Pancreas (tissue), 10 donors: ENCODE results near the gene SLC38A3. TPM values are rescaled to one million over a fixed set of nuclear protein-coding genes. Genes with fewer than 3 reads are reported as not detected.
A peak's percentile ranks its signal among the peaks of the same experiment; 100 is the strongest.

Source experiments
- ATAC-seq, 4 donors: fragments of 200-7000 bp; cut with Tn5 transposase; one replicate each; pipeline versions ENCODE4 v1.8.0 to v1.9.1; 2020; ENCODE audit warnings: mild to moderate bottlenecking in 4 of 4, moderate library complexity in 4 of 4
- DNase-seq, 6 donors: peaks; one replicate each; pipeline ENCODE4 v3.0.0-alpha.2; 2020
- FAIRE-seq: peaks from 2 replicates; lab custom pipeline; 2012; peaks lifted over from hg19 to GRCh38; lab: Jason Lieb, UNC
- H3K27ac ChIP-seq, 4 donors: fragments of 200-600 bp; sonication (generic); 1 replicate in 3 of 4; 2 replicates in 1 of 4; pipeline versions ENCODE4 v1.5.0 to v1.8.0; 2020
- H3K27me3 ChIP-seq, 4 donors: fragments of 200-600 bp; one replicate each; pipeline ENCODE4 v1.8.0; 2021
- H3K36me3 ChIP-seq, 3 donors: fragments of 200-600 bp; sonication (generic) in 1 of 3; one replicate each; pipeline versions ENCODE4 v1.5.0 to v1.8.0; 2020 to 2021
- H3K4me1 ChIP-seq, 3 donors: fragments of 200-600 bp; one replicate each; pipeline ENCODE4 v1.8.0; 2021
- H3K4me3 ChIP-seq, 4 donors: fragments of 200-600 bp; sonication (generic) in 2 of 4; one replicate each; pipeline versions ENCODE4 v1.5.0 to v1.8.0; 2020 to 2021
- H3K9me3 ChIP-seq, 4 donors: fragments of 200-600 bp; one replicate each; pipeline ENCODE4 v1.8.0; 2021
- CTCF ChIP-seq, 4 donors: fragments of 200-600 bp; sonication (generic) in 3 of 4; IDR thresholded peaks; one replicate each; pipeline versions ENCODE4 v1.5.0 to v1.8.0; 2021; ENCODE audit warnings: antibody characterized with exemption in 4 of 4
- whole genome bisulfite sequencing, 2 donors: extraction: QIAGEN DNeasy Blood & Tissue Kit; methylation state at CpG; one replicate each; pipeline ENCODE4 v1.1.7; 2013; 5-methylcytosine and 5-hydroxymethylcytosine counted together
- intact Hi-C, 3 donors: fragments of 100-400 bp; cut with DNase I; formaldehyde crosslinking; loops; one replicate each; pipeline versions ENCODE4 v1.11.1 to v1.14.2; 2022
- polyA plus RNA-seq, 2 donors: library from polyadenylated mRNA; stranded (reverse); fragments of 200-250 nt; gene quantifications; one replicate each; pipeline ENCODE4 v1.2.3, GENCODE V29; 2013
- total RNA-seq, 6 donors: library from RNA; stranded (reverse); fragmentation: NEBNext Ultra II Directional in 4 of 6; extraction: Animal tissue kit (Norgen Biotek cat#: 25700) in 4 of 6; gene quantifications; one replicate each; pipeline versions ENCODE4 v1.2.1 to v1.2.4, GENCODE V29; 2021 to 2023
- donor health status: healthy with polysubstance abuse.
- donor health status: DM: no; HTN: no; CAD: no; lungs with moderate emphysema.
- donor health status: DM: no; HTN: no; CAD: no.
- donor health status: control.
- donor health status: control.
- donor health status: Bipolar disorder and iron deficiency.
- donor health status: DM: yes; HTN: yes; CAD: no.
- donor health status: DM: no; HTN: no; CAD: no.
- donor health status: DM: no; HTN: no; CAD: no.
- donor health status: DM: yes; HTN: yes; CAD: no.

Gene SLC38A3
- total and polyA plus RNA-seq, 8 donors: 21.2 to 57.9 (median 38.0) TPM

GRCh38 chr3:50267280-50267913 lies 62.3 kb downstream of the SLC38A3 start:
- peak overlapping the region; percentile 87 to 94 (median 90) for H3K27ac ChIP-seq
- no peak for TF ChIP-seq CTCF (IDR thresholded peaks at IDR 0.05)
- 9 to 11% methylated on average over 22 of the region's 22 CpGs for WGBS, 2 donors
- FAIRE-seq (no peak), ATAC-seq (peak; percentile 40 to 59 (median 46)), DNase-seq (peak; percentile 70 to 92 (median 80))
- peaks cover 25 to 41% (median 25%) of the 10 kb centered on the region in 3 donors for H3K4me1 ChIP-seq
- H3K9me3 ChIP-seq: no peaks in the 10 kb centered on the region
- H3K4me3 ChIP-seq: peak overlapping the region; percentile 6 to 52 (median 32)
- intact Hi-C loops: no loop called here
- H3K27me3 ChIP-seq: no peaks in the 10 kb centered on the region
- no peaks in the 10 kb centered on the region for H3K36me3 ChIP-seq

GRCh38 chr3:50268276-50268675 lies 63.2 kb downstream of the SLC38A3 start:
- peaks cover 25 to 45% (median 29%) of the 10 kb centered on the region in 3 donors for H3K4me1 ChIP-seq
- no peak for FAIRE-seq

GRCh38 chr3:50268703-50269451 lies 63.8 kb downstream of the SLC38A3 start, which contains the start of gene SEMA3B:
SEMA3B (plus strand) TSS chr3:50269147; CDS start chr3:50269241, 94 bp downstream.
- intact Hi-C loops: no loop called here
- Histone ChIP-seq H3K9me3 (no peaks in the 10 kb centered on the region), H3K4me1 (peaks cover 25 to 49% (median 29%) of the 10 kb centered on the region in 3 donors)

More at GRCh38 chr3:50268276-50268675, 63.2 kb downstream of the SLC38A3 start:
- WGBS, 2 donors: 25 to 28% methylated on average over 3 of the region's 3 CpGs
- Histone ChIP-seq H3K4me3 (peak overlapping the region in 2 of 4 donors; percentile 49 to 58), H3K27ac (peak overlapping the region; percentile 87 to 94 (median 90)), H3K27me3 (no peaks in the 10 kb centered on the region), H3K9me3 (no peaks in the 10 kb centered on the region), H3K36me3 (no peaks in the 10 kb centered on the region)
- DNase-seq (no peak), ATAC-seq (no peak)
- intact Hi-C loops: no loop called here
- no peak for TF ChIP-seq CTCF (IDR thresholded peaks at IDR 0.05)

GRCh38 chr3:50269460-50269859 lies 64.4 kb downstream of the SLC38A3 start:
- peak overlapping the region; percentile 87 to 94 (median 90) for H3K27ac ChIP-seq
- DNase-seq: no peak
- peaks cover 0 to under 1% (median 0%) of the 10 kb centered on the region in 3 donors for H3K36me3 ChIP-seq
- no peak for FAIRE-seq
- peaks cover 25 to 44% (median 29%) of the 10 kb centered on the region in 3 donors for H3K4me1 ChIP-seq
- WGBS, 2 donors: 21 to 27% methylated on average over 4 of the region's 4 CpGs
- peak overlapping the region; percentile 21 to 58 (median 44) for H3K4me3 ChIP-seq
- no peak for TF ChIP-seq CTCF (IDR thresholded peaks at IDR 0.05)
- intact Hi-C loops: no loop called here
- no peaks in the 10 kb centered on the region for H3K9me3 ChIP-seq
- ATAC-seq: no peak
- H3K27me3 ChIP-seq: no peaks in the 10 kb centered on the region

More at GRCh38 chr3:50268703-50269451, 63.8 kb downstream of the SLC38A3 start, which contains the start of gene SEMA3B:
- H3K36me3 ChIP-seq: no peaks in the 10 kb centered on the region
- peak within 1 kb of the TSS; percentile 21 to 58 (median 44) for H3K4me3 ChIP-seq
- TF ChIP-seq CTCF (IDR thresholded peaks at IDR 0.05): no peak
- H3K27me3 ChIP-seq: no peaks in the 10 kb centered on the region
- peak; percentile 71 to 77 (median 74) for ATAC-seq
- DNase-seq: peak; percentile 84 to 95 (median 94)
- peak within 1 kb of the TSS; percentile 87 to 94 (median 90) for H3K27ac ChIP-seq
- FAIRE-seq: no peak
- WGBS, 2 donors: 11 to 12% methylated on average over 21 of the region's 21 CpGs
